ENCODE measurements around the gene FNDC3B.

The FNDC3B gene

DNA sequence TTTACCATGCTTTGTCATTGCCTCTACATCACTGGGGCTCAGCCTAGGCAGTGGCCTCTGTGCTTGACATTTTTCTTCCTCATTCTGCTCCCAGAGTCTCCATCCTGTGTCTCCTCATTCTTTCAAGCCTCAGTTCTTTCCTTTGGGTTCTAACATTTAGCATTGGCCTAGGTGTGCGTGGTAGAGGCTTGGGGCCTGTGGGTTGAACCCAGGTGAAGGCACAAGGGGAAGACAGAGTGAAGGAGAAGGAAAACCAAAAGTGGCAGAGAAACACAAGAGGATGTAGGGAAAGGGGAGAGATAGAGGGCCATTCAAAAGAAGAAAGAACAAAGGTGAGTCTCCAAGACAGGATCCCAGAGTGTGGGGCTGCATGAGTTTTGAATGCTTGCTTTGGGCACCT lies 75.7 kb downstream of the FNDC3B start:
- no peak overlapping the region for H3K4me3 ChIP-seq (ENCODE audit: low read depth, low read length)
- TF ChIP-seq, protein P1, sequence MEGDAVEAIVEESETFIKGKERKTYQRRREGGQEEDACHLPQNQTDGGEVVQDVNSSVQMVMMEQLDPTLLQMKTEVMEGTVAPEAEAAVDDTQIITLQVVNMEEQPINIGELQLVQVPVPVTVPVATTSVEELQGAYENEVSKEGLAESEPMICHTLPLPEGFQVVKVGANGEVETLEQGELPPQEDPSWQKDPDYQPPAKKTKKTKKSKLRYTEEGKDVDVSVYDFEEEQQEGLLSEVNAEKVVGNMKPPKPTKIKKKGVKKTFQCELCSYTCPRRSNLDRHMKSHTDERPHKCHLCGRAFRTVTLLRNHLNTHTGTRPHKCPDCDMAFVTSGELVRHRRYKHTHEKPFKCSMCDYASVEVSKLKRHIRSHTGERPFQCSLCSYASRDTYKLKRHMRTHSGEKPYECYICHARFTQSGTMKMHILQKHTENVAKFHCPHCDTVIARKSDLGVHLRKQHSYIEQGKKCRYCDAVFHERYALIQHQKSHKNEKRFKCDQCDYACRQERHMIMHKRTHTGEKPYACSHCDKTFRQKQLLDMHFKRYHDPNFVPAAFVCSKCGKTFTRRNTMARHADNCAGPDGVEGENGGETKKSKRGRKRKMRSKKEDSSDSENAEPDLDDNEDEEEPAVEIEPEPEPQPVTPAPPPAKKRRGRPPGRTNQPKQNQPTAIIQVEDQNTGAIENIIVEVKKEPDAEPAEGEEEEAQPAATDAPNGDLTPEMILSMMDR (IDR thresholded peaks at IDR 0.05; ENCODE audit: insufficient read depth, low read depth, low read length, missing control alignments): no peak
- no peak for DNase-seq (ENCODE audit: low read depth)

- H3K4me3 ChIP-seq (ENCODE audit: low read depth, low read length): no peak overlapping the region
- no peak for DNase-seq (ENCODE audit: low read depth)
- TF ChIP-seq, protein P1 (IDR thresholded peaks at IDR 0.05; ENCODE audit: insufficient read depth, low read depth, low read length, missing control alignments): no peak
Observed at GRCh38 chr3:172115787-172116186, 76.4 kb downstream of the FNDC3B start.

GRCh38 chr3:172118019-172118418 lies 78.6 kb downstream of the FNDC3B start:
- no peak overlapping the region for H3K4me3 ChIP-seq (ENCODE audit: low read depth, low read length)
- DNase-seq (ENCODE audit: low read depth): no peak
- TF ChIP-seq, protein P1 (IDR thresholded peaks at IDR 0.05; ENCODE audit: insufficient read depth, low read depth, low read length, missing control alignments): no peak

DNA sequence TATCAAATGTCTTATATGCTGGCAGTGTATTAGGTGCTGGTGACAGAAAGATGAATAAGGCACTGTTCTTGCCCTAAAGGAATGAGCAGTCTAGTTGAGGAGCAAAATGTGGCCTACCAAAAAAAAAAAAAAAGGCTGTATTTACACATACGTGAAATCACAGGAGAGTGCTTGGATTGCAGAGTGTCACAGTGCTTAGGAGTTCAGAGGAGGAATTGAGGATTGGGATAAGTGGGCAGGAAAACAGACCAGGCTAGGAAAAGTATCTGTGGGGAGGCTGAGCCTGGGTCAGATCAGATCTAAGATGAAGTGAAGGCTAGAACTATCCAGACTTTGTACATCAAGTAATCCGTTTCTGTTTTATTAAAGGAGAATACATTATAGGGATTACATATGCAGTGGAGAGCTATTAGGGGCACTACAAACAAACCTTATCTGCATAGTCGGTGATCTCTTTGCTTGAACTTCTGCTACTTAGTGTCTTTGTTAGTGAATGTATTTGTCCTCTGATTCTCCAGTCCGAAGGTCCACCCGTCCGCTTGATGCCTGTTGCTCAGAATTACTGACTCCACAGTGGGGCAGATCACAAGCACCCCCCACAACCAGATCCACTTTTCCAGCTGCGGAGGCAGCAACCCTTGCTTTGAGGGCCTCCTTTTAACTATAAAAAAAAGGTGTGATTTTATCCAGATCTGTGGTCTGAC lies 80.0 kb downstream of the FNDC3B start:
- no peak for DNase-seq (ENCODE audit: low read depth)
- H3K4me3 ChIP-seq (ENCODE audit: low read depth, low read length): no peak overlapping the region
- TF ChIP-seq, protein P1 (IDR thresholded peaks at IDR 0.05; ENCODE audit: insufficient read depth, low read depth, low read length, missing control alignments): no peak

GRCh38 chr3:172120912-172121311 lies 81.5 kb downstream of the FNDC3B start:
- no peak for DNase-seq (ENCODE audit: low read depth)
- TF ChIP-seq, protein P1 (IDR thresholded peaks at IDR 0.05; ENCODE audit: insufficient read depth, low read depth, low read length, missing control alignments): no peak
- H3K4me3 ChIP-seq (ENCODE audit: low read depth, low read length): no peak overlapping the region

DNA sequence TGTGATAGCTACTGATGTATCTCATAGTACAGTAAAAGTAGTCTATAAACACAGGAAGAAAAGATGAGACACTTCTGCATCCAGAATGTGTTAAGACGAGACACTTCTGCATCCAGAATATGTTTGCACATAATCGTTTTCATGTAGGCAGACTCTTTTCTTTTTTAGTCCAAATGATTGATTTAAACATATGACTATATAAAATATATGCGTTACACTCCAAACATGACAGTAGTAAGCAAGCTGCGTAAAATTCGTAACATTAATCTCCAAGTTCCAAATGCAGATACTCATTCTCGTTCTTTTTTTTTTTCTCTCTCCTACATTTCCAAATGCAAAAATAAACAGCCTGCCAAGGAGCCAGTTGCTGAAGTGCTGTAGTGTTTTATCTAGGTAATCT lies 82.6 kb downstream of the FNDC3B start:
- TF ChIP-seq, protein P1 (IDR thresholded peaks at IDR 0.05; ENCODE audit: insufficient read depth, low read depth, low read length, missing control alignments): no peak
- DNase-seq (ENCODE audit: low read depth): no peak

DNA sequence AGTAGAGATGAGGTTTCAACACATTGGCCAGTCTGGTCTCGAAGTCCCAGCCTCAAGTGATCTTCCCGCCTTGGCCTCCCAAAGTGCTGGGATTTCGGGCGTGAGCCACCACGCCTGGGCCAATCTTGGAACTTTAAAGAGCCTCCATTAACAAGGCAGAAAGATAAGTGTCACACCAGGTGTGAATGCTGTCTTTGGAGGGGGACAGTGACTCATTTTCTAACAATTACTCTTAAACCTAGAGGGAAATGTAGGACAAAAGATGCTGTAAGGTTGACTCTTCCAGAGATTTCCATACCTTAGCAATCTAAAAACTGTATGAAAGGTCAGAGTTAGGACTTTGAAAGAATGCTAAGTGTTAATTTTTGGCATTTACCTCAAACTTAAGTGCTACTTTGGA lies 84.9 kb downstream of the FNDC3B start:
- no peak overlapping the region for H3K4me3 ChIP-seq (ENCODE audit: low read depth, low read length)
- DNase-seq (ENCODE audit: low read depth): no peak
- TF ChIP-seq, protein P1 (IDR thresholded peaks at IDR 0.05; ENCODE audit: insufficient read depth, low read depth, low read length, missing control alignments): no peak

More for the DNA sequence above, 82.6 kb downstream of the FNDC3B start:
- H3K4me3 ChIP-seq (ENCODE audit: low read depth, low read length): no peak overlapping the region
